SU-DHL-6 (cell line): ENCODE measurements around the gene TBATA.

Source experiments
- H2AFZ ChIP-seq: fragments of 200-600 bp; sonication (generic); 2 replicates; pipeline ENCODE4 v1.6.1; 2014; ENCODE audit warnings: low read depth, mild to moderate bottlenecking, moderate library complexity, mixed read lengths, antibody characterized with exemption, low read length; ENCODE audit not compliant: severe bottlenecking
- H3F3A ChIP-seq: fragments of 200-600 bp; shearing (Covaris generic); 2 replicates; pipeline ENCODE4 v1.6.0; 2016; ENCODE audit warnings: antibody characterized with exemption, mild to moderate bottlenecking; ENCODE audit not compliant: insufficient read depth
- H3K27ac ChIP-seq: fragments of 200-600 bp; sonication (generic); 2 replicates; pipeline ENCODE4 v1.5.1; 2016; ENCODE audit warnings: low read depth, mild to moderate bottlenecking, low read length, moderate library complexity, mixed read lengths
- H3K27me3 ChIP-seq: fragments of 200-600 bp; sonication (generic), shearing (Covaris generic); 2 replicates; pipeline ENCODE4 v1.6.0; 2014; ENCODE audit warnings: mild to moderate bottlenecking, low read length
- H3K36me3 ChIP-seq: fragments of 200-600 bp; sonication (generic); 2 replicates; pipeline ENCODE4 v1.6.1; 2014; ENCODE audit warnings: mild to moderate bottlenecking, low read length, mixed read lengths
- H3K4me2 ChIP-seq: fragments of 300-600, 200-600 bp; shearing (Covaris generic), sonication (generic); 2 replicates; pipeline ENCODE4 v1.6.0; 2014; ENCODE audit warnings: low read length, low read depth, mild to moderate bottlenecking; ENCODE audit not compliant: poor library complexity, severe bottlenecking
- H3K4me3 ChIP-seq: fragments of 200-600 bp; sonication (generic); 2 replicates; pipeline ENCODE4 v1.5.1; 2014; ENCODE audit warnings: antibody characterized with exemption, low read length, mild to moderate bottlenecking, mixed read lengths; ENCODE audit not compliant: insufficient read depth, poor library complexity, severe bottlenecking
- H3K79me2 ChIP-seq: fragments of 200-600 bp; sonication (generic); 2 replicates; pipeline ENCODE4 v1.6.1; 2014; ENCODE audit warnings: mild to moderate bottlenecking, low read length, moderate library complexity; ENCODE audit not compliant: insufficient read depth
- H3K9ac ChIP-seq: fragments of 200-600 bp; sonication (generic); 2 replicates; pipeline ENCODE4 v1.7.0; 2014; ENCODE audit warnings: mild to moderate bottlenecking, low read length
- H3K9me2 ChIP-seq: fragments of 200-600 bp; sonication (generic); replicated peaks from 2 replicates; pipeline ENCODE4 v1.6.1; 2014; ENCODE audit warnings: low read length; ENCODE audit not compliant: insufficient read depth
- H3K9me3 ChIP-seq: fragments of 200-600 bp; sonication (generic); 2 replicates; pipeline ENCODE4 v1.6.1; 2014; ENCODE audit warnings: low read length, mixed read lengths; ENCODE audit not compliant: insufficient read depth
- H4K20me1 ChIP-seq: fragments of 200-600 bp; sonication (generic); 2 replicates; pipeline ENCODE4 v1.6.1; 2014; ENCODE audit warnings: low read depth, mild to moderate bottlenecking, antibody characterized with exemption, low read length, moderate library complexity, mixed read lengths
- EZH2phosphoT487 ChIP-seq: fragments of 200-600 bp; sonication (generic), shearing (Covaris generic); conservative IDR thresholded peaks from 2 replicates; pipeline ENCODE4 v1.6.1; 2018; ENCODE audit warnings: mild to moderate bottlenecking, antibody characterized with exemption, low read length, moderate library complexity, mixed read lengths
- TF ChIP-seq, protein P1 (sequence below): fragments of 200-600 bp; sonication (generic); IDR thresholded peaks from one replicate; pipeline ENCODE4 v1.5.1; 2017; ENCODE audit warnings: antibody characterized with exemption, mild to moderate bottlenecking, low read length, moderate library complexity; ENCODE audit not compliant: insufficient read depth, poor library complexity, severe bottlenecking

The TBATA gene

GRCh38 chr10:70812814-70813213 is 27.6 kb upstream of the TBATA start:
- no peaks in the 10 kb centered on the region for H3K9me3 ChIP-seq
- no peak overlapping the region for H3K4me2 ChIP-seq
- H3K4me3 ChIP-seq, result no peak overlapping the region
- no peaks in the 10 kb centered on the region for H3K9me2 ChIP-seq
- H3K9ac ChIP-seq, result no peak overlapping the region
- H4K20me1 ChIP-seq, result no peaks in the 10 kb centered on the region
- no peaks in the 10 kb centered on the region for H3K36me3 ChIP-seq
- H3K27ac ChIP-seq, result no peak overlapping the region
- no peaks in the 10 kb centered on the region; the same call in 1 of the 2 replicates for H3K79me2 ChIP-seq
- no peak overlapping the region for H2AFZ ChIP-seq
- H3F3A ChIP-seq, result 0 out of 2 replicates have a peak, but pooled peaks cover 3% of the 10 kb centered on the region
- TF ChIP-seq, protein P1, sequence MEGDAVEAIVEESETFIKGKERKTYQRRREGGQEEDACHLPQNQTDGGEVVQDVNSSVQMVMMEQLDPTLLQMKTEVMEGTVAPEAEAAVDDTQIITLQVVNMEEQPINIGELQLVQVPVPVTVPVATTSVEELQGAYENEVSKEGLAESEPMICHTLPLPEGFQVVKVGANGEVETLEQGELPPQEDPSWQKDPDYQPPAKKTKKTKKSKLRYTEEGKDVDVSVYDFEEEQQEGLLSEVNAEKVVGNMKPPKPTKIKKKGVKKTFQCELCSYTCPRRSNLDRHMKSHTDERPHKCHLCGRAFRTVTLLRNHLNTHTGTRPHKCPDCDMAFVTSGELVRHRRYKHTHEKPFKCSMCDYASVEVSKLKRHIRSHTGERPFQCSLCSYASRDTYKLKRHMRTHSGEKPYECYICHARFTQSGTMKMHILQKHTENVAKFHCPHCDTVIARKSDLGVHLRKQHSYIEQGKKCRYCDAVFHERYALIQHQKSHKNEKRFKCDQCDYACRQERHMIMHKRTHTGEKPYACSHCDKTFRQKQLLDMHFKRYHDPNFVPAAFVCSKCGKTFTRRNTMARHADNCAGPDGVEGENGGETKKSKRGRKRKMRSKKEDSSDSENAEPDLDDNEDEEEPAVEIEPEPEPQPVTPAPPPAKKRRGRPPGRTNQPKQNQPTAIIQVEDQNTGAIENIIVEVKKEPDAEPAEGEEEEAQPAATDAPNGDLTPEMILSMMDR, result no peak
- H3K27me3 ChIP-seq, result no peaks in the 10 kb centered on the region

DNA sequence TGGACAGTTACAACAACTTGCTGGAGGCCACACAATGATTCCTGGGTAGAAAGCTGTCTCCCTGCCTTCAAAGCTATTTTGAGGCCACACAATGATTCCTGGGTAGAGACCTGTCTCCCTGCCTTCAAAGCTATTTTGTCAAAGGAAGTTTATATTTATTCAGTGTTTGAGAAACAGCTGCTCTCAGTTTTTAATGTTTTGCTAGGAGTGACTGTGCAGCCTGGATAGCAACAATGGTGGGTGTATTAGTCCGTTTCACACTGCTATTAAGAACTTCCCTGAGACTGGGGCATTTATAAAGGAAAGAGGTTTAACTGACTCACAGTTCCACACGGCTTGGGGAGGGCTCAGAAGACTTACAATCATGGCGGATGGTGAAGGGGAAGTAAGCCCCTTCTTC is 26.7 kb upstream of the TBATA start:
- Histone ChIP-seq H3K4me2 (no peak overlapping the region), H3F3A (0 out of 2 replicates have a peak, but pooled peaks cover 3% of the 10 kb centered on the region), H3K9ac (no peak overlapping the region), H3K9me2 (no peaks in the 10 kb centered on the region), H3K27me3 (no peaks in the 10 kb centered on the region), H3K9me3 (no peaks in the 10 kb centered on the region), H3K4me3 (no peak overlapping the region), H3K36me3 (no peaks in the 10 kb centered on the region), H3K27ac (no peak overlapping the region), H3K79me2 (no peaks in the 10 kb centered on the region; the same call in 1 of the 2 replicates), H4K20me1 (no peaks in the 10 kb centered on the region), H2AFZ (no peak overlapping the region)
- no peak for TF ChIP-seq EZH2phosphoT487
- TF ChIP-seq, protein P1, result no peak

DNA sequence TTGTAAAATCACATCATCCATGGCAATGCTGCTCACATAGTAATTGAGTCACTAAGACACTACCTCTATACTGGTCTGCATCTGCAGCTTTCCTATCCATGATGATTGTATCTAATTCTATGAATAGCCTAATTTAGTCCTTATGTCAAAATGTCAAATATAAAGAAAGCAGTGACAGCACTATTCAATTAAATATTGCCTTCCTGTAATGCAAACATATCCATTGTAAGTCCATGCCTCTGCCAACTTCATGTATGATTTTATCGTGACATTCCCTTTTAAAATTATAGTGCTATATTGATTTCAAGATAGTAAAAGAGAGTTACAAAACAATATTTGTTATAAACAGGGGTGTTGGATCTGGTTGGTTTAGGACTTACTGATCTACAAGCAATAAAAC is 25.8 kb upstream of the TBATA start:
- Histone ChIP-seq H3K9me2 (no peaks in the 10 kb centered on the region), H3K79me2 (no peaks in the 10 kb centered on the region), H3K27ac (no peak overlapping the region), H3K4me2 (no peak overlapping the region), H3K36me3 (no peaks in the 10 kb centered on the region), H2AFZ (no peak overlapping the region), H3K4me3 (no peak overlapping the region), H3K9ac (no peak overlapping the region), H3F3A (no peaks in the 10 kb centered on the region), H4K20me1 (no peaks in the 10 kb centered on the region), H3K9me3 (no peaks in the 10 kb centered on the region), H3K27me3 (no peaks in the 10 kb centered on the region)
- TF ChIP-seq, protein P1, result no peak
- no peak for TF ChIP-seq EZH2phosphoT487
